K562 (cell line): ENCODE results near the gene NMNAT2. TPM values are rescaled to one million over a fixed set of nuclear protein-coding genes. Genes with fewer than 3 reads are reported as not detected.

ENCODE experiments used
- RBM15 ChIP-seq: fragments of 200-400 bp; formaldehyde crosslinking; IDR thresholded peaks from 2 replicates; pipeline ENCODE4 v1.6.1; 2018; ENCODE audit warnings: mild to moderate bottlenecking, low read length, moderate library complexity; ENCODE audit not compliant: insufficient read depth
- ZBTB9 ChIP-seq: fragments of 450-650 bp; formaldehyde crosslinking; IDR thresholded peaks from 2 replicates; pipeline ENCODE4 v1.4.0; 2020; ENCODE audit warnings: mild to moderate bottlenecking, moderate library complexity
- ZNF407 ChIP-seq: fragments of 450-650 bp; IDR thresholded peaks from 2 replicates; pipeline ENCODE4 v1.6.1; 2016; ENCODE audit warnings: low read depth
- polyA plus RNA-seq, 8 experiments: library from polyadenylated mRNA; depleted of rRNA in 4 of 8; stranded (reverse) in 5 of 8; unstranded in 3 of 8; fragments of >200 nt; fragmentation: Nextera tagmentation in 2 of 8; fragmentation: Illumina TruSeq in 1 of 8; extraction: Ambion mirVana in 2 of 8; extraction: Trizol in 1 of 8; gene quantifications; 2 replicates each; pipeline versions ENCODE4 v1.2.1 to v1.2.3, GENCODE V29; 2011 to 2014; ENCODE audit warnings: inconsistent platforms in 1 of 8, missing spikeins in 1 of 8
- total RNA-seq, 7 experiments: library from RNA; depleted of rRNA in 6 of 7; stranded (reverse); fragments of >200 nt in 6 of 7; fragmentation: Illumina TruSeq in 2 of 7; extraction: Trizol in 2 of 7; gene quantifications; 2 replicates each; pipeline versions ENCODE4 v1.2.1 to v1.2.3, GENCODE V29; 2011 to 2021; ENCODE audit warnings: low replicate concordance in 1 of 7

Gene NMNAT2
- total and polyA plus RNA-seq, 9 of the 15 experiments (the other 6 are each of a cell fraction or from before 2014, with no cell fraction given), result not detected

- TF ChIP-seq ZBTB9 (CRISPR knock-in tag) (no peak), ZNF407 (no peak), RBM15 (no peak)
Observed at GRCh38 chr1:183243161-183244050, 174.8 kb downstream of the NMNAT2 start (continued).
